HG02759 (cell line): ENCODE results near the gene CCNL2.
A peak's percentile ranks its signal among the peaks of the same experiment; 100 is the strongest.
"Not testable (repeated sequence)": the region's sequence is repeated elsewhere in the genome, so short reads cannot be mapped to it uniquely, and the experiment has no call there.

Source experiments
- ATAC-seq: cut with Tn5 transposase; IDR thresholded peaks from one replicate; pipeline ENCODE4 v1.9.1; 2021; ENCODE audit warnings: mild to moderate bottlenecking, moderate library complexity; ENCODE audit not compliant: unreplicated experiment

The CCNL2 gene

DNA sequence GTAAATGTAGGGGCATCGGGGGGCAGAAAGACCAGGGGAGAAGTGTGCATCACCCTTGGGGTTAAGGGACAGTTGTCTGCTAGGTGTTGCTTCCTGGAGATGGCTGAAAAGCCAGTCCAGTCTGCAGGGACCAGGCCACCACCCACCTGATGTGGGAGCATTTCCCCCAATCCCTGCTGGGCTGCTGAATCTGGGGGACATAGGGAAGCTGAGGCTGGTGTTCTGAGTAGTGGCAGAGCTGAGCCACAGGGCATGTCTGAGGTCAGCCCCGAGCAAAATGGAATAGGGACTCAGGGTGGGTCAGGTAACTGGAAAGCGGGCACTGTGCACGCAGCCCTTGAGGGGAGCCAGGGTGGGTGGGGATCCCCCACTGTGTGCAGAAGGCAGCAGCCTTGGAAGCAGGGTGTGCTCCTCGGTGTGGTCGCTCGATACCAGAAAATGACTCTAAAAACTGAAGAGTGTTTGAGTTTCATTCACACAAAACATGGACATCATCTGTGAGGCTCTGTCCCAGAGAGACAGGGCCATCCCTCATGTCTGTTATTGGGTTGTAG is 2.4 kb upstream of the CCNL2 start:
- no peak for ATAC-seq

GRCh38 chr1:1400576-1401456 is 1.7 kb upstream of the CCNL2 start:
- no peak for ATAC-seq

DNA sequence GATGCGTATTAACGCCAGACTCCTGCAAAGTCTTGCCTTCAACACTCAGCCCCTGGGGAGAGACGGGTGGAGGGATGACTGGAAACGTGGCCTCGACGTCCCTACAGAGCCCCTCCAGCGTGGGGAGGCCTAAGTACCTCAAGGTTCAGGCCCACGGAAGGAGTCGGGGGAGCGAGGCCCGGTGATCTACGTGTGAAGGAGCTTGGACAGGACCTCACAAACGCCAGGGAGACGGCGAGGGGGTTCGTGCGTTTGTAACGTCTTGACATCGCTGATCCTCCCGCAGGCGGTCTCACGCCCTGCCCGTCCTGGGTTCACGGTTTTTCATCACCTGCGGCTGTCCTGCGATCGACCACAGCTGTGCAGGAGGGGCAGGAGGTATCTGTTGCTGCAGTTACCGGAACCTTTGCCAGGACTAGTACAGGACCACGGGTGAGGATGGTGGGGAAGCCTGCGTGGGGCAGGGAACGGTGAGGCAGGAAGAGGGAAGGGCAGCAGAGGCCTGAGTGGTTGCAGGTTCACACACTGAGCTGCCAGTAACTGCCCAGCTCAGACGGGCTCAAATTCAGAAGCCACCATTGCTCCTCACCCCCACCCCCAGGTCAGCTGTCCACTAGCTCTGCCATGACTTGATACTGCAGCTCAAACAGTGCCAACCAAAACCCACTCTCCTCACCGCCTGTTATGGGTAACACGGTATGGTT is 889 bp upstream of the CCNL2 start:
- no peak for ATAC-seq

GRCh38 chr1:1398677-1399186 is 403 bp downstream of the CCNL2 start:
- ATAC-seq = peak; percentile 18

DNA sequence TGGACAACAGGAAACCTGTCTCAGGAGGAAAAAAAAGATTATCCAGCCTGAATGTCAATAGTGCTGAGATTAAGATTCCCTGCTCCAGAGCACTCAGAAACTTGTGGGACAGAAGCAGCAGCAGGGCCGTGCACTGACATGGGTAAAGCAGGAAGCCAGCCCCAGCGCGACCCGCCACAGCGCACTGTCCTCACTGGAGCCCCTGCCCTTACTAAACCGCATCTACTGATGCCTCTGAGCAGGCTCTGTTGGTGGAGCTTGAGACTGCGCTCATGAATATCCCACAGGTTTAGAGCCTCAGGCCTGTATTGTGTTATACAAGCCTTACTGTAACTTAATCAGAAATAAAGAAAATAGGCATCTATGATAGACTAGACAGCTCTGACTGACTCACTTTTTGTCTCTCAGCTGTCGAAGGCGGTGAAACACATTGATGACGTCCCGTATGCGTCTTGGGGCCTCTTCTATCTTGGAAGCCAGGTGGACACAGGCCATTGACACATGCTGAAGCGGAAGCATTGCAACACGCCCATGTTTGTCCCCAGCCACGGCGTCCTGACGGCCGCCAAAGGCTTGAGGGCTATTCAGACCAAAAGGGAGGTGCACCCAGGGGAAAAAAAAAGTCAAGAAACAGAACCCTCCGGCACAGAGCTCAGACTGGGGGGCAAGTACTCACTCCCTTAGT is 1.2 kb downstream of the CCNL2 start:
- ATAC-seq = no peak

DNA sequence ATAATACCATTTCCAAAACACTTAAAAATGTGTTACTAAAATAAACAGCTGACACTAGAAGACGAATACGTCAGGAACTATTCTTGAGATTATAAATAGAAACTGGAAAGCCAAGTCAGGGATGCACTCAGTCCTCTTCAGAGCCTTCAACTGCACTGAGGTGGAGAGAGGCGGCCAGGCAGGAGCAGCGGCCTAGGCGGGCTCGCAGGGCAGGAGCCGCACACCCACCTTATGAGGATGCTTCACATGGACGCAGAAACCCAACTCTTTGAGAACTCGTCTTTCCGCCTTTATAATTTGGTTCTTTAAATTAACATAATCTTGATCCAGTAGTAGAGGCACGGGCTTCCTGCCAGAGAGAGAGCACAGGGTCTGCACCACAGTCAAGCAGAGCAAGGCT is 4.0 kb downstream of the CCNL2 start:
- ATAC-seq = no peak

GRCh38 chr1:1394116-1394515 is 5.0 kb downstream of the CCNL2 start:
- no peak for ATAC-seq

DNA sequence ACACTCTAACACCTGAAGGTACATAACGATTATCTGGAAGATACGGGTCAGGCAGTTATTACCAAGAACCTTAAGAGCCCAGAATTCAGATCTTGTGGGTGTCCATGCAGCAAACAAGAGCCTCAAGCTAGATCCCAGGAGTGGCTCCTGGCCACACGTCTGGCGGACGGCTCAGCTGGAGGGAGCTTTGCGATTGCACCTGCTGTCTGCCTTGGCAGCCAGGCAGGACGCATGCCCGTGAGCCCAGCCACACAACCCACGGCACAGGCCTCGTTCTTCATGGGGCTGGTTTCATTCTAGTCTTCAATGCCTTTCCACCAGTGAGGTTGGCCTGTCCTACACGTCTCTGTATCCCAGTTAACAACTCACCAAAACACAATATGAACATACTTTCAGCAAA is 5.7 kb downstream of the CCNL2 start:
- no peak for ATAC-seq

DNA sequence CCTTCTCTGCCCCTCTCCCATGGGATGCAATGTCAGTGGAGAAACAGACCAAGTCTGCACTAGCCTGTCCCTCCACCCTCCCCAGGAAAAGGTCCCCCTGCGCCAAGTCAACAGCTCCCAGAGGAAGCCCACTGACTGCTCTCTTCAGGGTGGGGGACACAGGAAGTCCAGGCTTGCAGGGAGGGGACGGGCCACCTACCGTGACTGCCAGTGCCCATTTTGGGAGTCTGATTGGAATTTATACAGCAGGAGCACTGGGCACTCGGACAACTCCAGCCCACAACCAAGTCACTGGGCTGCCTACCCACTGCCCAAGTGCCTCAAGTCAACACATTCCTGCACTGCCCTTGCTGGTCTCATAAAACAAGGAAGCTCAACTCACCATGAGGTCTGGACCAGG is 6.1 kb downstream of the CCNL2 start:
- ATAC-seq = no peak

GRCh38 chr1:1391225-1391624 is 7.9 kb downstream of the CCNL2 start:
- ATAC-seq = no peak

DNA sequence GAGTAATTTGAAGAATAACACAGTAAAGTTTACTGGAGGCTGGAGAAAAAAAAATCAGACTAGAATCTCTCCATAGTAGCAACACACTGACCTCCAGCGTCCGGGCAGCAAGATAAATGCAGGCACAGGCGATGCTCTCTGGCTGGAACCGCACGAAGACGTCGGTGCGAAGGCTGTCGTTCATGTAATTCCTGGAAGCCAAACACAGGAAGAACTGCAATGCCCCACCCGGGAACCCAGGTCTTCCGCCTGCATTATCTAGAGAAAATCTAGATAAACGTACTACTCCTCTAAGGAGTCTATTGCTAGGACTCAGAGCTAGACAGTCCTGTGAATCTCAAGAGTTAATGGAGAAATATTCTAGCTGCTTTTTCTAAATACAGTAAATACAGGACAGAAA is 8.5 kb downstream of the CCNL2 start:
- no peak for ATAC-seq

- ATAC-seq = no peak
These were observed 11.1 kb downstream of the CCNL2 start for GRCh38 chr1:1388078-1388472.

GRCh38 chr1:1387098-1388077 is 11.7 kb downstream of the CCNL2 start:
- ATAC-seq = no peak

GRCh38 chr1:1385931-1386330 is 13.2 kb downstream of the CCNL2 start:
- ATAC-seq = no peak

DNA sequence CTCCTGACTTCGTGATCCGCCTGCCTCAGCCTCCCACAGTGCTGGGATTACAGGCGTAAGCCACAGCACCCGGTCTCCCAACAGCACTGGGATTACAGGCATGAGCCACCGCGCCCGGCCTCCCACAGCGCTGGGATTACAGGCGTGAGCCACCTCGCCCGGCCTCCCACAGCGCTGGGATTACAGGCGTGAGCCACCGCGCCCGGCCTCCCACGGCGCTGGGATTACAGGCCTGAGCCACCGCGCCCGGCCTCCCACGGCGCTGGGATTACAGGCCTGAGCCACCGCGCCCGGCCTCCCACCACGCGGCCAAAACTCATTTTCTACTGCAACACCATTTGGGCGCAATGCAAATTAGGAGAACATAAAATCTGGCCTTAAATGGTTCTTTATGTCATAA is 13.8 kb downstream of the CCNL2 start:
- ATAC-seq = not testable (repeated sequence)

GRCh38 chr1:1381294-1381693 is 17.8 kb downstream of the CCNL2 start:
- no peak for ATAC-seq

- ATAC-seq = no peak
These were observed 18.3 kb downstream of the CCNL2 start for GRCh38 chr1:1380860-1381259.

DNA sequence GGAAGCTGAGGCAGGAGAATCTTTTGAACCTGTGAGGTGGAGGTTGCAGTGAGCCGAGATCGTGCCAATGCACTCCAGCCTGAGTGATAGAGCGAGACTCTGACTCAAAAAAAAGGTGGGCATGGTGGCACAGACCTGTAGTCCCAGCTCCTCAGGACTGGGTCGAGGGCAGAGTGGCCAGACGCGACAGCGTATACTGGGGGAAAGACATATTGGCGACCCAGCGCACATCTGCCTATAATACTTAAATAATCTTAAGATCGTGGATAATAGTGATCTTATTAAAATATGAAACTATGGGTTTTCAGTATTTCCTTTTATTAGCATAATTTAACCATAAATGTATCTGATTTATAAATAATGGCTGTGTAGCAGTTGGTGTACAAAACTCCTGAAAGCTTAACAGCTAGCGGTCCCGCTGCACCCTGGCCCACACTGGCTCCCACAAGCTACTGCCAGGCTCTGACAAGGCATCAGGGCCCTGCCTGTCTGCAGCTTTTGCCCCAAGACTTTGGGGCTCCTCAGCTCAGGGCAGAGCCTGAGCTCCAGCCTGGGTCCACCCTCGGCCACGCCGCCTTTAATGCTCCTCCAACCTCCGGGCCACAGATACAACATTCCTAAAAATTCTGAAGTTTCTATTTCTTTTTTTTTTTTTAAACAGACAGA is 21.5 kb downstream of the CCNL2 start:
- no peak for ATAC-seq

GRCh38 chr1:1376551-1377226 is 22.4 kb downstream of the CCNL2 start:
- no peak for ATAC-seq
